Endodermal cell (in vitro differentiated cells): ENCODE results near the gene TCF4. TPM values are rescaled to one million over a fixed set of nuclear protein-coding genes. Genes with fewer than 3 reads are reported as not detected.

ENCODE experiments used
- DNase-seq: peaks from one replicate; pipeline ENCODE4 v3.0.0-alpha.2; 2017
- H3K27ac ChIP-seq: 2 replicates; pipeline ENCODE4 v1.5.1; 2013; ENCODE audit warnings: mild to moderate bottlenecking, low read depth, low read length, moderate library complexity
- H3K27me3 ChIP-seq: 2 replicates; pipeline ENCODE4 v1.6.1; 2013; ENCODE audit warnings: mild to moderate bottlenecking, low read length, moderate library complexity; ENCODE audit not compliant: insufficient read depth, control insufficient read depth, poor library complexity, severe bottlenecking
- H3K36me3 ChIP-seq: 2 replicates; pipeline ENCODE4 v1.7.0; 2013; ENCODE audit warnings: mild to moderate bottlenecking, low read length, moderate library complexity; ENCODE audit not compliant: control insufficient read depth, insufficient read depth
- H3K4me1 ChIP-seq: one replicate; pipeline ENCODE4 v1.7.0; 2013; ENCODE audit warnings: low read length; ENCODE audit not compliant: control insufficient read depth, insufficient read depth
- H3K4me3 ChIP-seq: 2 replicates; pipeline ENCODE4 v1.5.1; 2013; ENCODE audit warnings: mild to moderate bottlenecking, low read length, moderate library complexity
- H3K9ac ChIP-seq: 2 replicates; pipeline ENCODE4 v1.6.1; 2013; ENCODE audit warnings: mild to moderate bottlenecking, low read length, moderate library complexity; ENCODE audit not compliant: poor library complexity, severe bottlenecking; ENCODE audit errors: extremely low read depth
- H3K9me3 ChIP-seq: 2 replicates; pipeline ENCODE4 v1.6.1; 2013; ENCODE audit warnings: mild to moderate bottlenecking, low read length, moderate library complexity; ENCODE audit not compliant: control insufficient read depth
- H3K27ac Mint-ChIP-seq: 2 replicates; pipeline ENCODE4 v1.8.0; 2020; ENCODE audit warnings: mixed read lengths
- H3K27me3 Mint-ChIP-seq: 2 replicates; pipeline ENCODE4 v1.8.0; 2021; ENCODE audit warnings: mild to moderate bottlenecking, mixed read lengths; ENCODE audit not compliant: insufficient read depth
- H3K36me3 Mint-ChIP-seq: 2 replicates; pipeline ENCODE4 v1.8.0; 2020; ENCODE audit warnings: low read depth, mixed read lengths
- H3K4me1 Mint-ChIP-seq: 2 replicates; pipeline ENCODE4 v1.8.0; 2020; ENCODE audit warnings: mixed read lengths
- H3K4me3 Mint-ChIP-seq: 2 replicates; pipeline ENCODE4 v1.8.0; 2020; ENCODE audit warnings: mild to moderate bottlenecking, moderate library complexity, mixed read lengths
- H3K9me3 Mint-ChIP-seq: 2 replicates; pipeline ENCODE4 v1.8.0; 2020; ENCODE audit warnings: mild to moderate bottlenecking, mixed read lengths
- CTCF ChIP-seq: fragments of 200-600 bp; sonication (generic); conservative IDR thresholded peaks from 2 replicates; pipeline ENCODE4 v1.5.0; 2021; ENCODE audit warnings: antibody characterized with exemption, mild to moderate bottlenecking
- WGBS, 2 experiments: methylation state at CpG; one replicate each; pipeline versions ENCODE4 v1.1.5 to v1.1.7; 2013; ENCODE audit warnings: missing lambda C conversion rate in 2 of 2, mixed read lengths in 1 of 2; ENCODE audit not compliant: insufficient coverage in 1 of 2, insufficient read length in 1 of 2; 5-methylcytosine and 5-hydroxymethylcytosine counted together
- total RNA-seq, 2 donors: library from RNA; stranded (reverse); fragmentation: NEBNext Ultra II Directional in 1 of 2; extraction: Animal tissue kit (Norgen Biotek cat#: 25700) in 1 of 2; gene quantifications; 2 replicates in 1 of 2; 3 replicates in 1 of 2; pipeline ENCODE4 v1.2.1, GENCODE V29; 2021

Gene TCF4
- total RNA-seq, 2 donors from 2014 or later: 40.4 to 58.5 TPM

GRCh38 chr18:55384551-55385275 is 203.3 kb downstream of the TCF4 start:
- peak; percentile 84 for DNase-seq
- Mint-ChIP-seq H3K27ac (no peak overlapping the region), H3K27me3 (no peaks in the 10 kb centered on the region), H3K4me3 (no peak overlapping the region), H3K4me1 (peaks cover 7% of the 10 kb centered on the region), H3K36me3 (peaks cover 25% of the 10 kb centered on the region), H3K9me3 (peaks cover 18% of the 10 kb centered on the region)
- 78% methylated on average over 3 of the region's 4 CpGs; no CpG with 5 or more reads in 1 of the 2 experiments for WGBS, 2 experiments
- no peak overlapping the region for H3K27ac ChIP-seq
- no peaks in the 10 kb centered on the region for H3K27me3 ChIP-seq
- H3K4me1 ChIP-seq: no peaks in the 10 kb centered on the region
- no peak overlapping the region for H3K4me3 ChIP-seq
- no peaks in the 10 kb centered on the region for H3K36me3 ChIP-seq
- TF ChIP-seq CTCF: peak; percentile 90
- peaks cover 15% of the 10 kb centered on the region for H3K9me3 ChIP-seq
- H3K9ac ChIP-seq: no peak overlapping the region

DNA sequence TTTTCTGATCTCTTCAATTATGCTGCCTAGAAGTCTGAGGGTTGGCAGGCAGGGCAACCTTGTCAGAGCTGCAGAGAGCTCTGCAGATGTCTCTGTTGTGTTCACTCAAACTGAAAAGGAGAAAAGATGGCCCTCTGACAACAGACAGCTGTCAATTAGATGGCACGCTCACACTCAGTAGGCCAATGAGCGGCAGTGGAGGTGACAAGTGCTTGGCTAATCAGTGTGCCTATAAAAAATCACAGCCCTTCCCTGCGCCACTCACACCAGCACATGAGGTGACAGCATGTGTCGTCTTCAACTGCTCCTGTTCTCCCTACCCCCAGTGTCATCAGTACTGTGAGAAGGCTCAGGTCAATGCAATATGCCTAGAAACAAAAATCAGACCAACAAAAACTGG is 203.9 kb downstream of the TCF4 start:
- no peak overlapping the region for H3K27ac ChIP-seq
- no peaks in the 10 kb centered on the region for H3K27me3 ChIP-seq
- peaks cover 18% of the 10 kb centered on the region for H3K9me3 Mint-ChIP-seq
- H3K9ac ChIP-seq: no peak overlapping the region
- TF ChIP-seq CTCF: no peak
- H3K27ac Mint-ChIP-seq: no peak overlapping the region
- no peak overlapping the region for H3K4me3 Mint-ChIP-seq
- no peaks in the 10 kb centered on the region for H3K27me3 Mint-ChIP-seq
- WGBS, 2 experiments: 90 to 92% methylated on average over 2 to 4 of the region's 4 CpGs
- peaks cover 15% of the 10 kb centered on the region for H3K9me3 ChIP-seq
- H3K4me3 ChIP-seq: no peak overlapping the region
- H3K36me3 Mint-ChIP-seq: peaks cover 25% of the 10 kb centered on the region
- H3K4me1 ChIP-seq: no peaks in the 10 kb centered on the region
- H3K4me1 Mint-ChIP-seq: peaks cover 7% of the 10 kb centered on the region
- H3K36me3 ChIP-seq: no peaks in the 10 kb centered on the region
- no peak for DNase-seq

GRCh38 chr18:55382277-55382805 is 205.7 kb downstream of the TCF4 start:
- Histone ChIP-seq H3K36me3 (no peaks in the 10 kb centered on the region), H3K27me3 (no peaks in the 10 kb centered on the region), H3K9me3 (peaks cover 15% of the 10 kb centered on the region), H3K4me3 (no peak overlapping the region), H3K9ac (no peak overlapping the region), H3K27ac (no peak overlapping the region), H3K4me1 (no peaks in the 10 kb centered on the region)
- H3K36me3 Mint-ChIP-seq: peaks cover 25% of the 10 kb centered on the region
- 92% methylated on average over 2 of the region's 2 CpGs; no CpG with 5 or more reads in 1 of the 2 experiments for WGBS, 2 experiments
- peaks cover 18% of the 10 kb centered on the region for H3K9me3 Mint-ChIP-seq
- no peak for DNase-seq
- no peak for TF ChIP-seq CTCF
- H3K4me1 Mint-ChIP-seq: peaks cover 3% of the 10 kb centered on the region
- H3K27ac Mint-ChIP-seq: no peak overlapping the region
- H3K27me3 Mint-ChIP-seq: no peaks in the 10 kb centered on the region
- H3K4me3 Mint-ChIP-seq: no peak overlapping the region
